ENCODE results near the gene DDX1. TPM values are rescaled to one million over a fixed set of nuclear protein-coding genes. Genes with fewer than 3 reads are reported as not detected.
"Not testable (repeated sequence)": the region's sequence is repeated elsewhere in the genome, so short reads cannot be mapped to it uniquely, and the experiment has no call there.

DDX1 gene
- 10 to 100 TPM; 63.0 to 85.6 (median 75.2) TPM for total RNA-seq

- intact Hi-C loops (cut with DNase I): no loop called here
- peak in 1 of 2 donors; percentile 73 for TF ChIP-seq POLR2A (IDR thresholded peaks at IDR 0.05)
- peak in 1 of 6 experiments; percentile 14 for TF ChIP-seq CTCF (IDR thresholded peaks at IDR 0.05)
- peak within 1 kb of the TSS; percentile 93 to 95 (median 94) for H3K27ac ChIP-seq
- H3K4me3 ChIP-seq (replicated peaks in 1 of 3): peak within 1 kb of the TSS; percentile 73 to 92 (median 88)
- H3K9me3 ChIP-seq: no peaks in the 10 kb centered on the region
- peaks cover 13 to 16% of the 10 kb centered on the region in 2 donors for H3K36me3 ChIP-seq
- H3K27me3 ChIP-seq: no peaks in the 10 kb centered on the region
- peak; percentile 84 to 86 for DNase-seq
- peaks cover 4 to 9% of the 10 kb centered on the region in 2 donors for H3K4me1 ChIP-seq
- 0% methylated on average over 18 to 48 of the region's 68 CpGs for WGBS, 2 donors
Measured at GRCh38 chr2:15591692-15592463, at the start of gene DDX1. Gene DDX1, plus strand, starts transcription at chr2:15591868. Its CDS starts 66 bp downstream, at chr2:15591934.

- H3K36me3 ChIP-seq; DNase-seq; H3K4me1 ChIP-seq; H3K9me3 ChIP-seq; H3K4me3 ChIP-seq (replicated peaks in 1 of 3); H3K27me3 ChIP-seq; H3K27ac ChIP-seq; intact Hi-C loops (cut with DNase I): not testable (repeated sequence)
- 38 to 41% methylated on average over 1 to 5 of the region's 6 CpGs for WGBS, 2 donors
Measured at GRCh38 chr2:15542269-15542668, 49.4 kb upstream of the DDX1 start.

- Histone ChIP-seq H3K36me3 (no peaks in the 10 kb centered on the region), H3K9me3 (no peaks in the 10 kb centered on the region), H3K4me1 (no peaks in the 10 kb centered on the region), H3K27ac (no peak overlapping the region), H3K4me3 (replicated peaks in 1 of 3) (no peak overlapping the region), H3K27me3 (no peaks in the 10 kb centered on the region)
- no peak for DNase-seq
- intact Hi-C loops (cut with DNase I): no loop called here
- no peak for TF ChIP-seq CTCF (IDR thresholded peaks at IDR 0.05)
- TF ChIP-seq POLR2A (IDR thresholded peaks at IDR 0.05): no peak
- 91 to 94% methylated on average over 3 of the region's 3 CpGs for WGBS, 2 donors
Measured at GRCh38 chr2:15543053-15543452, 48.6 kb upstream of the DDX1 start.

- Histone ChIP-seq H3K4me1 (no peaks in the 10 kb centered on the region), H3K27me3 (no peaks in the 10 kb centered on the region), H3K9me3 (no peaks in the 10 kb centered on the region), H3K27ac (no peak overlapping the region), H3K4me3 (replicated peaks in 1 of 3) (no peak overlapping the region), H3K36me3 (peaks cover 0 to 2% of the 10 kb centered on the region in 2 donors)
- no peak for DNase-seq
- TF ChIP-seq CTCF (IDR thresholded peaks at IDR 0.05): no peak
- no peak for TF ChIP-seq POLR2A (IDR thresholded peaks at IDR 0.05)
- intact Hi-C loops (cut with DNase I): no loop called here
- WGBS, 2 donors: 96 to 98% methylated on average over 6 of the region's 6 CpGs
Measured at GRCh38 chr2:15543541-15543940, 48.1 kb upstream of the DDX1 start.

- intact Hi-C loops (cut with DNase I): no loop called here
- TF ChIP-seq POLR2A (IDR thresholded peaks at IDR 0.05): no peak
- TF ChIP-seq CTCF (IDR thresholded peaks at IDR 0.05): no peak
- no peak overlapping the region for H3K27ac ChIP-seq
- DNase-seq: no peak
- peaks cover 0 to 9% of the 10 kb centered on the region in 2 donors for H3K36me3 ChIP-seq
- 95 to 98% methylated on average over 2 of the region's 2 CpGs for WGBS, 2 donors
- no peaks in the 10 kb centered on the region for H3K9me3 ChIP-seq
- no peaks in the 10 kb centered on the region for H3K27me3 ChIP-seq
- no peak overlapping the region for H3K4me3 ChIP-seq (replicated peaks in 1 of 3)
- H3K4me1 ChIP-seq: no peaks in the 10 kb centered on the region
Measured at GRCh38 chr2:15544227-15544626, 47.4 kb upstream of the DDX1 start.
